ENCODE data around the gene MOB3C. TPM values are rescaled to one million over a fixed set of nuclear protein-coding genes. Genes with fewer than 3 reads are reported as not detected.

Gene MOB3C
- total RNA-seq, 1 experiment from 2014 or later: 13.2 TPM

DNA sequence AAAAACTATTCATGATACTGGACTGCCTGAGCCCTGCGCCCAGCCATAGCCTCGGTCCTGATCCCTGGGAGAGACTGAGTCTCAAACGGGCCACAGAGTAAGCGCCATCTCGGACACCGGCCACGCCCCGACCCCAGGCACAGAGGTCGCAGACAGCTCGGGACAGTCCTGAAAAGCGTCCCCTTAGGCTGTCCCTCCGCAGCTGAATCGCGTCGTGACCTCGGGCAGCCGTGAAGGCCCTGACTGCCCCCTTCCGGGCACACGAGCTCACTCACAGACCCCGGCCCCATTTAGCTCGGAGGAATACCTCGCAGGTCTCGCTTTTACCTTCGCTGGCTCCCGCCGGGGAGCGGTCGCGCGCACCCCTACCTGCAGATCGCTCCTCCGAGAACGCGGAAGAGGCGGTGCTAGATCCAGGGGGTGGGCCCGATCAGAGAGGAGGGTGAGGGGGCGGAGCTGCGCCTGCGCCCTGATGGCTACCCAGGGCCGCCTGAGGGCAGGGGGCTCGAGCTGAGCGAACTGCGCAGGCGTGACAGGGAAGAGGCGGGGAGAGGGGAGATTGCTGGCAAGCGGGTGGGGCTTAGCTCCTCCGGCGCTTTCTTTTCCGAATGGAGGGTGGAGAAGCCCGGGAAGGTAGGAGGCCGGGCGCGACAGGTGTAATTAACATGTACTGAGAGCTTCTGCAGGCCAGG, 12.6 kb downstream of the MOB3C start, which contains the start of gene MKNK1:
TSS of gene MKNK1 (minus strand) at position 411 of the 692 bp plus-strand sequence. CDS start 20,941 bp downstream, outside the sequence.
- intact Hi-C loops (cut with micrococcal nuclease): loop anchor here (5.0 kb wide), 1 partner anchor 113 kb away; the partner anchor contains the start of gene EFCAB14
- peak; percentile 97 for DNase-seq
- peak within 1 kb of the TSS; percentile 89 for H3K4me3 ChIP-seq (ENCODE audit: low read length)
- peak; percentile 86 for ATAC-seq
- H3K9ac ChIP-seq (ENCODE audit: low read length): peak within 1 kb of the TSS; percentile 77
- ChIA-PET POLR2A (ENCODE audit: unreplicated experiment) (interaction anchor here (0.7 to 1.3 kb wide), 2 partner anchors 13 to 18 kb away, joined by 3 to 5 read pairs; no protein-coding TSS in a partner anchor), CTCF (interaction anchor here (0.5 to 0.6 kb wide), 3 partner anchors 24 to 58 kb away, joined by 3 to 8 read pairs (median 3); no protein-coding TSS in a partner anchor)
- no peaks in the 10 kb centered on the region for H3K9me2 ChIP-seq (replicated peaks; ENCODE audit: low read length)
- peaks cover 32% of the 10 kb centered on the region for H3K79me2 ChIP-seq (ENCODE audit: low read length)
- no peaks in the 10 kb centered on the region for H4K20me1 ChIP-seq (ENCODE audit: low read length)
- H3F3A ChIP-seq (ENCODE audit: low read length, unreplicated experiment): peaks cover 5% of the 10 kb centered on the region
- no peak within 1 kb of the TSS for H3K27ac ChIP-seq (ENCODE audit: low read length)
- no peaks in the 10 kb centered on the region for H3K27me3 ChIP-seq (ENCODE audit: low read length)
- H3K9me3 ChIP-seq (ENCODE audit: low read length): no peaks in the 10 kb centered on the region
- H3K4me1 ChIP-seq (ENCODE audit: insufficient read depth, low read length): peaks cover 28% of the 10 kb centered on the region
- no peak for TF ChIP-seq EZH2 (IDR thresholded peaks at IDR 0.05; ENCODE audit: low read length, unreplicated experiment)
- TF ChIP-seq, protein P1, sequence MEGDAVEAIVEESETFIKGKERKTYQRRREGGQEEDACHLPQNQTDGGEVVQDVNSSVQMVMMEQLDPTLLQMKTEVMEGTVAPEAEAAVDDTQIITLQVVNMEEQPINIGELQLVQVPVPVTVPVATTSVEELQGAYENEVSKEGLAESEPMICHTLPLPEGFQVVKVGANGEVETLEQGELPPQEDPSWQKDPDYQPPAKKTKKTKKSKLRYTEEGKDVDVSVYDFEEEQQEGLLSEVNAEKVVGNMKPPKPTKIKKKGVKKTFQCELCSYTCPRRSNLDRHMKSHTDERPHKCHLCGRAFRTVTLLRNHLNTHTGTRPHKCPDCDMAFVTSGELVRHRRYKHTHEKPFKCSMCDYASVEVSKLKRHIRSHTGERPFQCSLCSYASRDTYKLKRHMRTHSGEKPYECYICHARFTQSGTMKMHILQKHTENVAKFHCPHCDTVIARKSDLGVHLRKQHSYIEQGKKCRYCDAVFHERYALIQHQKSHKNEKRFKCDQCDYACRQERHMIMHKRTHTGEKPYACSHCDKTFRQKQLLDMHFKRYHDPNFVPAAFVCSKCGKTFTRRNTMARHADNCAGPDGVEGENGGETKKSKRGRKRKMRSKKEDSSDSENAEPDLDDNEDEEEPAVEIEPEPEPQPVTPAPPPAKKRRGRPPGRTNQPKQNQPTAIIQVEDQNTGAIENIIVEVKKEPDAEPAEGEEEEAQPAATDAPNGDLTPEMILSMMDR (conservative IDR thresholded peaks at IDR 0.05; ENCODE audit: low read depth, low read length): no peak
- no peak for TF ChIP-seq EZH2phosphoT487 (IDR thresholded peaks at IDR 0.05; ENCODE audit: borderline replicate concordance, low read length)
- peak within 1 kb of the TSS; percentile 90 for H2AFZ ChIP-seq (ENCODE audit: low read length)
- BruUV-seq (replicated peaks): TSS peak; percentile 61
- H3K4me2 ChIP-seq (ENCODE audit: low read length): peak within 1 kb of the TSS; percentile 96
- peaks cover 7% of the 10 kb centered on the region; the same call in 1 of the 2 replicates for H3K36me3 ChIP-seq (ENCODE audit: low read depth, low read length)

DNA sequence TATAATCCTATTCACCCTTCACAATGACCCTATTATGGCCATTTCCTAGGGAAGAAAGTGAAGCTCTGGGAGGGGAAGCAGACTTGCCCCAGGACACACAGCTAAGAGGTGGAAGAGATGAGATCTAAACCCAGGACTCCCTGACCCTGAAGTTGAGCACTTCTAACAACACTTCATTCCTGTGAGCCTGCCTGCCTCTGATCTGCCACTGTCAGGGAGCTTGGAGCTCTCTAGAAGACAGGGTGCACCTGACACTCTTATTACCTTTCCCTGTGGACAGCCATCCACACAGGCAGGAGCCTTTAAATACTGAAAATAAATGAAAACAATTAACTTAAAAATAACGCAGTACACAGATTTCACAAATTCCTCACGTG, 13.1 kb downstream of the MOB3C start:
- BruUV-seq (replicated peaks): no TSS peak
- H3K4me1 ChIP-seq (ENCODE audit: insufficient read depth, low read length): peaks cover 28% of the 10 kb centered on the region
- no peaks in the 10 kb centered on the region for H3K9me2 ChIP-seq (replicated peaks; ENCODE audit: low read length)
- H3K27me3 ChIP-seq (ENCODE audit: low read length): no peaks in the 10 kb centered on the region
- intact Hi-C loops (cut with micrococcal nuclease): loop anchor here (5.0 kb wide), 1 partner anchor 114 kb away; the partner anchor contains the start of gene EFCAB14
- ChIA-PET CTCF (no interaction called here), POLR2A (ENCODE audit: unreplicated experiment) (interaction anchor here (1.3 kb wide), 1 partner anchor 14 kb away, joined by 5 read pairs; no protein-coding TSS in a partner anchor)
- TF ChIP-seq EZH2 (IDR thresholded peaks at IDR 0.05; ENCODE audit: low read length, unreplicated experiment) (no peak), EZH2phosphoT487 (IDR thresholded peaks at IDR 0.05; ENCODE audit: borderline replicate concordance, low read length) (no peak)
- TF ChIP-seq, protein P1 (conservative IDR thresholded peaks at IDR 0.05; ENCODE audit: low read depth, low read length): no peak
- no peak overlapping the region for H3K27ac ChIP-seq (ENCODE audit: low read length)
- peaks cover 32% of the 10 kb centered on the region for H3K79me2 ChIP-seq (ENCODE audit: low read length)
- DNase-seq (no peak), ATAC-seq (peak; percentile 10)
- peak overlapping the region; percentile 96 for H3K4me2 ChIP-seq (ENCODE audit: low read length)
- peaks cover 5% of the 10 kb centered on the region for H3F3A ChIP-seq (ENCODE audit: low read length, unreplicated experiment)
- peak overlapping the region; percentile 89 for H3K4me3 ChIP-seq (ENCODE audit: low read length)
- no peaks in the 10 kb centered on the region for H4K20me1 ChIP-seq (ENCODE audit: low read length)
- peak overlapping the region; percentile 90 for H2AFZ ChIP-seq (ENCODE audit: low read length)
- H3K36me3 ChIP-seq (ENCODE audit: low read depth, low read length): peaks cover 6% of the 10 kb centered on the region; the same call in 1 of the 2 replicates
- H3K9ac ChIP-seq (ENCODE audit: low read length): peak overlapping the region; percentile 77
- H3K9me3 ChIP-seq (ENCODE audit: low read length): no peaks in the 10 kb centered on the region
